Measurements from ENCODE around the gene RPLP2.

Gene RPLP2

DNA sequence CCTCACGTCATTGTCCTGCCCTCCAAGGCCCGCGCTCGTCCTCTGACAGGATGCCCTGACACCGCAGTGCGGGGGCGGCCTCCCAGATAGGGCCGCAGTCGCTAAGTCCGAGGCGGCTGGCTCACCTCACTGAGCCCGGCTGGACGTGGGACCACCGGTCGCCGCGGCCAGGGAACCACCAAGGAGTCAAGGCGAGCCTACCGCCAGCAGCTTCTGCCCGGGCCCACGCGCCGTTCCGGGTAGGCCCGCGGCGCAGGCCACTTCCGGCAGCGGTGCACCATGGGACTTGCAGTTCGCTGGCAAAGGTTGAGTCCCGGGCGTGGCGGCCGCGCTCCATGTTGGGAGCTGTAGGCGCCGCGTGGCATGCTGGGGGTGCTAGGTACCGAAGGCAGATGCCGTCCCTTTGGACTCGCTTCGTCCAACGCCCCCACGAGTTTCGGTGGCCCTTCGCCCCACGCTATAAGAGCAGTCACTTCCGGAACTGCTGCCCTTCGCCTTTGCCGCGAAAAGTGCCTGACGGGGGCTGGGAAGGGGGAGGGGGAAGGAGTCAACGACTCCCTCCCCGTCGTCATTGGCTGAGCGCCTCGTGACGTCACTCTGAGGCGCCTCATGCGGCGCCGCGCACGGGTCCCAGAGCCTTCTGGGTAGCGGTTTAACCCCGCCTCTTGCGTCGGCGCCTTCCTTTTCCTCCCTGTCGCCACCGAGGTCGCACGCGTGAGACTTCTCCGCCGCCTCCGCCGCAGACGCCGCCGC, at the start of gene RPLP2:
TSS of gene RPLP2 (plus strand) at position 681 of the 753 bp plus-strand sequence. CDS start 268 bp downstream, outside the sequence.
- DNase-seq: peak; percentile 87

DNA sequence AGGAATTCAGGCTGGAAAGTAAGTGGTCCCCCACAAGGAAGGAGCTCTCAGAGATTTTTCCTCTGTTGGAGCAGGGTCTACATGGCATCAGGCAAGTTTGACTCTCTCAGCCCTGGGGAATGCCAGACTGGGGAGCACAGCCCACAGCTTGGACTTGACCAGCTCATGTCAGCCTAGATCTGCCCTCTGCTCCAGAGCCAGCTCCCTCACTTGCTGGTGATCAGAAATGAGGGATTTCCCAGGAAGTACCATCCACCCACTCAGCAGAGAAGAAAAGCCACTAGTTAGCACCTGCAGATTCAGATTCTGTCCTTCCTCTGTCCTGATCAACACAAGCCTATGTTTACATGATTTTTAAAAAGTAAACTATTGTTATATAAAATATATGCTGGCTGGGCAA, 49.5 kb upstream of the RPLP2 start:
- no peak for DNase-seq

DNA sequence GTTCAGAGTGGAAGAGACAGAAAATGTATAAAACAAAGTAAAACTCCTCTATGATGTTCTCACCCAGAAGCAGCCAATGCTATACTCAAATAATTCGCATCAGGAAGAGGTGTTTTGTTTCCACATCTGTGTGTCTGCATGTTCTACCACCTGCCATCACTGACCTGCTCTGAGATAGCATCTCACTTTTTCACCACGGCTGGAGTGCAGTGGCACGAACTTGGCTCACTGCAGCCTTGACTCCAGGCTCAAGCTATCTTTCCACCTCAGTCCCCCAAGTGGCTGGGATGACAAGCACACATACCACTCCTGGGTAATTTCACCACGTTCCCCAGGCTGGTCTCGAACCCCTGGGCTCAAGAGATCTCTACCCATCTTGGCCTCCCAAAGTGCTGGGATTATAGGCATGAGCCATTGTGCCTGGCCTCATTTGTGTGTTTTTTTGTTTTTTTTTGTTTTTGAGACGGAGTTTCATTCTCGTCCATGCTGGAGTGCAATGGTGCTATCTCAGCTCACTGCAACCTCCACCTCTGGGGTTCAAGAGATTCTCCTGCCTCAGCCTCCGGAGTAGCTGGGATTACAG, 48.1 kb upstream of the RPLP2 start:
- no peak for DNase-seq

- DNase-seq: peak; percentile 30
These were observed 47.2 kb upstream of the RPLP2 start for GRCh38 chr11:762421-763072.

DNA sequence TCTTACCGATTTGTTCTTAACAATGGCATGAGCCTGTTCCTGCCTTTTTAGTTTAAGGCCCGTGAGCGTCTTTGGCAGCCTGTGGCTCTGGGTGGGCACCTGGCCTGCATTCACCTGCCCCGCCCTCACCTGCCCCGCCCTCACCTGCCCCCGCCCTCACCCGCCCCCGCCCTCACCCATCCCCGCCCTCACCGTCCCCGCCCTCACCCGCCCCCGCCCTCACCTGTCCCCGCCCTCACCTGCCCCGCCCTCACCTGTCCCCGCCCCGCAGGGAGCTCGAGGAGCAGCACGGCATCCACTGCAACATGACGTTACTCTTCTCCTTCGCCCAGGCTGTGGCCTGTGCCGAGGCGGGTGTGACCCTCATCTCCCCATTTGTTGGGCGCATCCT, 46.7 kb upstream of the RPLP2 start:
- DNase-seq: peak; percentile 48

DNA sequence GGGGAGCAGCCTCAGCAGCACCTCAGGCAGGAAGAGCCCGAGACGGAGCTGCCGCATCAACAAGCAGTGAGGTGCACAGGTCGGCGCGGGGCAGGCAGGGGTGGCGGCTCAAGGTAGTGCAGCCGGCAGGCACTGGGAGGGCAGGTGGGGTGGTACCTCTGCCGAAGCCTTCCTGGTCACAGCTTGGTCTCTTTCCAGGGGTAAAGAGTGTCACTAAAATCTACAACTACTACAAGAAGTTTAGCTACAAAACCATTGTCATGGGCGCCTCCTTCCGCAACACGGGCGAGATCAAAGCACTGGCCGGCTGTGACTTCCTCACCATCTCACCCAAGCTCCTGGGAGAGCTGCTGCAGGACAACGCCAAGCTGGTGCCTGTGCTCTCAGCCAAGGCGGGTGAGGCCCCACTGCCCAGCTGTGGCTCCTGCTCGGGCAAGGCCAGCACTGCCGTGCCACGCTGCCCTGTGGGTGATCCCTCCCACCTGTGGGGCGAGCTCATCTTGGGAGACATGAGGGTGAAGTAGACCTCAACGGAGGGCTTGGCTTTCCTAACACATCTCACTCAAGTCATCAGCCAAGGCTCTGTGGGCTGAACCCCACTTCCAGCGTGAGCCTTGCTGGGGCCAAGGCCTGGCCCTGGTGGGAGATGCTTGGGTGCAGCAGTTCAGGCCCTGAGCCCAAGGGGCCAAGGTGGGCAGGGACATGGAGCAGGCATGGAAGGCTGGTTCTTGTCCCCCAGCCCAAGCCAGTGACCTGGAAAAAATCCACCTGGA, 46.0 kb upstream of the RPLP2 start:
- DNase-seq: no peak

GRCh38 chr11:764322-765024, 45.3 kb upstream of the RPLP2 start:
- no peak for DNase-seq

DNA sequence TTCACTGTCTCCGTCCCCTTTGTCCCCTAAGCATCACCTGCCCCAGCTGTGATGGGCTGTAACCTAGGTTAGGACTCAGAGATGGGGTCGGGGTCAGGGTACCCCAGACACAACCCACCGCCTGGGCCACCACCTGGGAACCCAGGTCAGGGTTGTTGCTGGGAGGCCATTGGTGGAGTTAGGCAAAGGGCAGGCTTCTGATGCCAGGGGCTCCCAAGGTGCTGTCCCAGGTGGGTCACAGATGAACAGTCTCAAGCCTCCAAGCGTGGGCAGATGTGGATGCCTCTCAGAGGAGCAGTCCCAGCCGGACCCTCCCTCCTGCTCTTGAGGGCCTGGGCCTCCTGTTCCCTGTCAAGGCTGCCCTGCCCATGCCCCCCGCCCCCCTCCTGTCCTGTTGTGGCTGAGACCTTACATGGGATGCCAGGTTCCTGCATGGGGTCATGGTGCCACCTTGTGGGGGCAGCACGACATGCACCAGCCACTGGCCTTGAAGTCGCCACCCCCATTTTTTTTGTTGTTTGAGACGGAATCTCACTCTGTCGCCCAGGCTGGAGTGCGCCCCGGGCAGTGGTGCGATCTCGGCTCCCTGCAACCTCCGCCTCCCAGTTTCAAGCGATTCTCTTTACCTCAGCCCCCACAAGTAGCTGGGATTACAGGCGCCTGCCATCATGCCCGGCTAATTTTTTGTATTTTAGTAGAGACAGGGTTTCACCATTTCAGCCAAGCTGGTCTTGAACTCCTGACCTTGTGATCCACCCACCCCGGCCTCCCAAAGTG, 44.6 kb upstream of the RPLP2 start:
- no peak for DNase-seq

GRCh38 chr11:765802-766091, 44.0 kb upstream of the RPLP2 start:
- no peak for DNase-seq

- no peak for DNase-seq
These were observed 43.4 kb upstream of the RPLP2 start for GRCh38 chr11:766106-766935.

DNA sequence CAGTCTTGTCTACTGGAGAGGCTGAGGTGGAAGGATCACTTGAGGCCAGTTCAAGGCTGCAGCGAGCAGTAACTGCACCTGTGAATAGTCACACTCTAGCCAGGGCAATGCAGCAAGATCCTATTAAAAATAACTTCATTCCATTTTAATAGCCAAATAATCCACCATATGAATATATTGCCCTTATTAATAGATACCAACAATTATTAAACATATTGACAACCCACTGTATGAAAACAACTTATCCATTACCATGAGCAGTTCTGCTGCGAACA, 42.9 kb upstream of the RPLP2 start:
- no peak for DNase-seq

DNA sequence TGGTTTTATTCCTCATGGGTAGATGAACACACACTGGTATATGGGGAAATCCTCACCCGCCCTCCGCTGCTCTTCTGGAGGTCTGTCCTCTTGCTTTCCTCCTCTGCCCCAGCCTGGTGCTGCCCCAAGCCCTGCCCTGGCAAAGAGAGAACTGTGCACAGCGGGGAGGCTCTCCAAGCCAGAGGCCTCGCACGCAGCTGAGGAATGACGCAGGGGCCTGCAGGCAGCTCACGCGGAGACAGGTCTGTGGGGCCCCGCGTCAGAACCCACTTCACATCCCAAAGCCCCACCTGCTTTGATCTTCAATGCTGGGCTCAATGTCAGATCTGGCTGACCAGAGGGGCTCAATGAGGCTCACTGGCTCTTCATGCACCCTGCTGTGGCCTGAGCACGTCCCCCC, 42.5 kb upstream of the RPLP2 start:
- no peak for DNase-seq

GRCh38 chr11:769887-770641, 39.7 kb upstream of the RPLP2 start:
- no peak for DNase-seq

- no peak for DNase-seq
These were observed 38.8 kb upstream of the RPLP2 start for GRCh38 chr11:770642-771616.

DNA sequence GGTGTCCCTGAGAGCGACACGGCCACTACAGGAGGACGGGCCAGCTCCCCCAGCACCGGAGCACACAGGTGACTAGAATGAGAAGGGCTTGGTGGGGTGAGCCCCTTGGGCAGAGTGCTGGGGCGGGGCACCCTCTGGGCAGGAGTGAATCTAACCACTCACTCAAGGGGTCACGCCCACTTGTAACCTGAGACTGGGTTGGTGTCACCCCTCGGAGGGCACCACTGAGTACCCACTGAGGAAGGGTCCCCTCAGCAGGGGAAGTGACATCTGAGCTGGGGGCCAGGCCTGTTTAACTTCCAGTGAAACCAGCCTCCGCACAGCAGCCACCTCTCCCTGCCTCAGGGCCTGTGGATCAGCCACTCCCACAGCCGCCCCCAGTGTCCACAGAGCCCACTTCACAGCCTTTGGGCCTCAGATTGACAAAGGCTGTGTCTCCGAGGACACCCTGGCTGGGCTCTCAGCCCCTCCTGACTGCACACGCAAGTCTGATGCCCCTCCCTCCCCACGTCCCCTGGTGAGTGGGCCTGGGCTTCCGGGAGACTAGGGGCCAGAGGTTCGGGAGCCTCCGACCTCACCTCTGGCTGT, 38.1 kb upstream of the RPLP2 start:
- DNase-seq: no peak

- DNase-seq: no peak
These were observed 37.1 kb upstream of the RPLP2 start for GRCh38 chr11:772429-773390.

GRCh38 chr11:773425-773824, 36.3 kb upstream of the RPLP2 start:
- DNase-seq: no peak

- DNase-seq: no peak
These were observed 35.9 kb upstream of the RPLP2 start for GRCh38 chr11:773830-774229.
